Osteocyte (in vitro differentiated cells): ENCODE data around the gene LCOR. TPM values are rescaled to one million over a fixed set of nuclear protein-coding genes. Genes with fewer than 3 reads are reported as not detected.

Experiments used
- DNase-seq: peaks from one replicate; pipeline ENCODE4 v3.0.0; 2021; ENCODE audit warnings: mixed read lengths; ENCODE audit not compliant: unreplicated experiment; ENCODE audit errors: extremely low spot score
- H3K27ac Mint-ChIP-seq: one replicate; pipeline ENCODE4 v1.8.0; 2021; ENCODE audit warnings: mild to moderate bottlenecking, mixed read lengths; ENCODE audit not compliant: unreplicated experiment
- H3K27me3 Mint-ChIP-seq: one replicate; pipeline ENCODE4 v1.8.0; 2021; ENCODE audit warnings: mixed read lengths; ENCODE audit not compliant: unreplicated experiment
- H3K36me3 Mint-ChIP-seq: one replicate; pipeline ENCODE4 v1.8.0; 2021; ENCODE audit warnings: mixed read lengths; ENCODE audit not compliant: unreplicated experiment
- H3K4me1 Mint-ChIP-seq: one replicate; pipeline ENCODE4 v1.8.0; 2021; ENCODE audit warnings: mixed read lengths; ENCODE audit not compliant: unreplicated experiment
- H3K4me3 Mint-ChIP-seq: one replicate; pipeline ENCODE4 v1.8.0; 2021; ENCODE audit warnings: mild to moderate bottlenecking, moderate library complexity, mixed read lengths; ENCODE audit not compliant: unreplicated experiment
- H3K9me3 Mint-ChIP-seq: one replicate; pipeline ENCODE4 v1.8.0; 2021; ENCODE audit warnings: mixed read lengths; ENCODE audit not compliant: unreplicated experiment
- CTCF ChIP-seq: fragments of 200-600 bp; sonication (generic); IDR thresholded peaks from 2 replicates; pipeline ENCODE4 v1.5.0; 2021; ENCODE audit warnings: antibody characterized with exemption, mild to moderate bottlenecking, moderate library complexity
- total RNA-seq: library from RNA; stranded (reverse); gene quantifications from 2 replicates; pipeline ENCODE4 v1.2.1, GENCODE V29; 2021

The LCOR gene
- total RNA-seq, 1 donor from 2014 or later: 22.6 TPM

GRCh38 chr10:96889415-96890171 is 57.5 kb downstream of the LCOR start:
- Mint-ChIP-seq H3K4me3 (no peak overlapping the region), H3K27ac (no peak overlapping the region)

GRCh38 chr10:96890172-96890513 is 58.0 kb downstream of the LCOR start:
- H3K4me1 Mint-ChIP-seq: peaks cover 2% of the 10 kb centered on the region
- H3K27ac Mint-ChIP-seq: no peak overlapping the region
- no peaks in the 10 kb centered on the region for H3K27me3 Mint-ChIP-seq
- H3K36me3 Mint-ChIP-seq: peaks cover 24% of the 10 kb centered on the region
- TF ChIP-seq CTCF: no peak
- peaks cover 18% of the 10 kb centered on the region for H3K9me3 Mint-ChIP-seq
- DNase-seq: no peak
- no peak overlapping the region for H3K4me3 Mint-ChIP-seq

More at GRCh38 chr10:96889415-96890171, 57.5 kb downstream of the LCOR start:
- TF ChIP-seq CTCF: no peak
- Mint-ChIP-seq H3K36me3 (peaks cover 24% of the 10 kb centered on the region), H3K9me3 (peaks cover 18% of the 10 kb centered on the region), H3K4me1 (peaks cover 7% of the 10 kb centered on the region), H3K27me3 (no peaks in the 10 kb centered on the region)
- DNase-seq: no peak

GRCh38 chr10:96890580-96890979 is 58.5 kb downstream of the LCOR start:
- DNase-seq: no peak
- no peak for TF ChIP-seq CTCF
- Mint-ChIP-seq H3K27me3 (no peaks in the 10 kb centered on the region), H3K9me3 (peaks cover 18% of the 10 kb centered on the region), H3K27ac (no peak overlapping the region), H3K4me1 (peaks cover 1% of the 10 kb centered on the region), H3K36me3 (peaks cover 24% of the 10 kb centered on the region), H3K4me3 (no peak overlapping the region)

- Mint-ChIP-seq H3K4me3 (no peak overlapping the region), H3K27me3 (no peaks in the 10 kb centered on the region), H3K27ac (no peak overlapping the region), H3K4me1 (peaks cover 4% of the 10 kb centered on the region), H3K36me3 (peaks cover 24% of the 10 kb centered on the region), H3K9me3 (peaks cover 18% of the 10 kb centered on the region)
- no peak for DNase-seq
- no peak for TF ChIP-seq CTCF
Measured at GRCh38 chr10:96891840-96892239, 59.7 kb downstream of the LCOR start.

GRCh38 chr10:96895662-96896424 is 63.7 kb downstream of the LCOR start:
- no peak for TF ChIP-seq CTCF

More at GRCh38 chr10:96895662-96896424, 63.7 kb downstream of the LCOR start:
- DNase-seq: no peak
- Mint-ChIP-seq H3K4me3 (no peak overlapping the region), H3K4me1 (peaks cover 12% of the 10 kb centered on the region), H3K27ac (no peak overlapping the region), H3K9me3 (peaks cover 13% of the 10 kb centered on the region), H3K36me3 (peaks cover 14% of the 10 kb centered on the region), H3K27me3 (no peaks in the 10 kb centered on the region)
